Suprapubic skin (tissue), 4 donors: ENCODE results near the gene DNAI1.

Experiments
- CTCF ChIP-seq, 2 donors: fragments of 200-600 bp in 1 of 2; fragments of 450-650 bp in 1 of 2; sonication (generic) in 1 of 2; IDR thresholded peaks; one replicate each; pipeline ENCODE4 v1.5.1; 2016 to 2019; ENCODE audit warnings: antibody characterized with exemption in 2 of 2, mild to moderate bottlenecking in 1 of 2, moderate library complexity in 1 of 2
- EP300 ChIP-seq: sonication (generic); formaldehyde crosslinking; IDR thresholded peaks from one replicate; pipeline ENCODE4 v1.6.1; 2017; ENCODE audit warnings: antibody characterized with exemption
- POLR2A ChIP-seq, 2 donors: fragments of 450-650 bp; IDR thresholded peaks; one replicate each; pipeline ENCODE4 v1.6.1; 2017; ENCODE audit warnings: antibody characterized with exemption in 2 of 2, mild to moderate bottlenecking in 2 of 2, moderate library complexity in 2 of 2
- POLR2AphosphoS5 ChIP-seq, 3 donors: sonication (generic); formaldehyde crosslinking; IDR thresholded peaks; one replicate each; pipeline ENCODE4 v1.6.1; 2017; ENCODE audit warnings: antibody characterized with exemption in 3 of 3

- no peak for TF ChIP-seq CTCF (IDR thresholded peaks at IDR 0.05)
- no peak for TF ChIP-seq POLR2A (IDR thresholded peaks at IDR 0.05)
- no peak for TF ChIP-seq POLR2AphosphoS5 (IDR thresholded peaks at IDR 0.05)
- no peak for TF ChIP-seq EP300
Measured at GRCh38 chr9:34451135-34451534, 7.5 kb upstream of the DNAI1 start.
